Measurements from ENCODE around the gene GOLGA7B. TPM values are rescaled to one million over a fixed set of nuclear protein-coding genes. Genes with fewer than 3 reads are reported as not detected.

Gene GOLGA7B
- total RNA-seq, 1 experiment from 2014 or later, result not detected

GRCh38 chr10:97920865-97921264 lies 71.2 kb downstream of the GOLGA7B start:
- no peaks in the 10 kb centered on the region for H3K9me3 Mint-ChIP-seq (ENCODE audit: unreplicated experiment)
- H3K4me1 Mint-ChIP-seq (ENCODE audit: insufficient read depth, unreplicated experiment), result no peaks in the 10 kb centered on the region
- ChIA-PET POLR2A (no interaction called here), CTCF (interaction anchor here (1.3 to 1.4 kb wide), 2 partner anchors 121 to 127 kb away, joined by 3 to 6 read pairs; no protein-coding TSS in a partner anchor)
- no TSS peak for BruUV-seq (replicated peaks)
- H3K27me3 Mint-ChIP-seq (ENCODE audit: insufficient read depth, unreplicated experiment), result peaks cover 76% of the 10 kb centered on the region
- TF ChIP-seq CTCF (IDR thresholded peaks at IDR 0.05; ENCODE audit: unreplicated experiment), result no peak
- no peak overlapping the region for H3K27ac Mint-ChIP-seq (ENCODE audit: low read depth, unreplicated experiment)
- DNase-seq (ENCODE audit: unreplicated experiment), result no peak
- H3K4me3 Mint-ChIP-seq (ENCODE audit: unreplicated experiment), result no peak overlapping the region
- no peaks in the 10 kb centered on the region for H3K36me3 Mint-ChIP-seq (ENCODE audit: insufficient read depth, unreplicated experiment)
- intact Hi-C loops (cut with micrococcal nuclease), result no loop called here

Other genes starting within 250 kb of the GOLGA7B start
- gene MORN4, start 216.3 kb upstream of the GOLGA7B start, total RNA-seq (2022), result 14.2 and 14.5 TPM in 2 replicates
- gene PI4K2A, start 209.2 kb upstream of the GOLGA7B start, total RNA-seq (2022), result 23.5 and 26.6 TPM in 2 replicates
- 276 and 305 TPM in 2 replicates for gene AVPI1, start 162.6 kb upstream of the GOLGA7B start, total RNA-seq (2022)
- 51.0 and 54.9 TPM in 2 replicates for gene MARVELD1, start 136.1 kb upstream of the GOLGA7B start, total RNA-seq (2022)
- 25.7 and 28.7 TPM in 2 replicates for gene ZFYVE27, start 112.7 kb upstream of the GOLGA7B start, total RNA-seq (2022)
- not detected in 2 replicates for gene SFRP5, start 77.8 kb upstream of the GOLGA7B start, total RNA-seq (2022)
- gene CRTAC1, start 180.8 kb downstream of the GOLGA7B start, total RNA-seq (2022), result not detected in 2 replicates